Fibroblast of mammary gland (primary cell): ENCODE measurements around the gene C3orf70.

ENCODE experiments used
- DNase-seq: peaks from one replicate; pipeline ENCODE4 v3.0.0-alpha.2; 2010; ENCODE audit warnings: low read depth
- H3K4me3 ChIP-seq: 2 replicates; pipeline ENCODE4 v1.5.1; 2011; ENCODE audit warnings: low read depth, mild to moderate bottlenecking, low read length, moderate library complexity; ENCODE audit not compliant: control insufficient read depth
- CTCF ChIP-seq: conservative IDR thresholded peaks from 2 replicates; pipeline ENCODE4 v1.5.1; 2011; ENCODE audit warnings: low read depth, low read length, inconsistent platforms; ENCODE audit not compliant: control insufficient read depth, insufficient read depth

The C3orf70 gene

GRCh38 chr3:185162634-185163033 is 9.8 kb upstream of the C3orf70 start:
- DNase-seq = no peak
- TF ChIP-seq CTCF = no peak
- no peak overlapping the region for H3K4me3 ChIP-seq

- no peak for DNase-seq
- no peak for TF ChIP-seq CTCF
These were observed 8.9 kb upstream of the C3orf70 start for GRCh38 chr3:185161761-185162160.

GRCh38 chr3:185157347-185157746 is 4.5 kb upstream of the C3orf70 start:
- DNase-seq = no peak
- TF ChIP-seq CTCF = no peak
- no peak overlapping the region for H3K4me3 ChIP-seq

More at GRCh38 chr3:185161761-185162160, 8.9 kb upstream of the C3orf70 start:
- H3K4me3 ChIP-seq = no peak overlapping the region

GRCh38 chr3:185155678-185156077 is 2.8 kb upstream of the C3orf70 start:
- DNase-seq = no peak
- H3K4me3 ChIP-seq = no peak overlapping the region
- no peak for TF ChIP-seq CTCF

GRCh38 chr3:185153861-185154629 is 1.2 kb upstream of the C3orf70 start:
- no peak for DNase-seq
- TF ChIP-seq CTCF = no peak
- H3K4me3 ChIP-seq = no peak overlapping the region

- no peak for DNase-seq
These were observed 411 bp upstream of the C3orf70 start for GRCh38 chr3:185153171-185153771.

More at GRCh38 chr3:185153171-185153771, 411 bp upstream of the C3orf70 start:
- no peak for TF ChIP-seq CTCF
- H3K4me3 ChIP-seq = peak overlapping the region; percentile 27
